ENCODE results near the gene EMC9. TPM values are rescaled to one million over a fixed set of nuclear protein-coding genes. Genes with fewer than 3 reads are reported as not detected.

The EMC9 gene
- total and polyA plus RNA-seq, 4 donors, result 4.6 to 29.4 (median 20.0) TPM

GRCh38 chr14:24164518-24164991 is 23.2 kb upstream of the EMC9 start:
- 90 to 97% methylated on average over 14 of the region's 14 CpGs for WGBS, 2 donors
- ATAC-seq (ENCODE audit: insufficient read depth, low FRiP score) (no peak), DNase-seq (peak in 1 of 3 donors; percentile 11)
- TF ChIP-seq, protein P1, sequence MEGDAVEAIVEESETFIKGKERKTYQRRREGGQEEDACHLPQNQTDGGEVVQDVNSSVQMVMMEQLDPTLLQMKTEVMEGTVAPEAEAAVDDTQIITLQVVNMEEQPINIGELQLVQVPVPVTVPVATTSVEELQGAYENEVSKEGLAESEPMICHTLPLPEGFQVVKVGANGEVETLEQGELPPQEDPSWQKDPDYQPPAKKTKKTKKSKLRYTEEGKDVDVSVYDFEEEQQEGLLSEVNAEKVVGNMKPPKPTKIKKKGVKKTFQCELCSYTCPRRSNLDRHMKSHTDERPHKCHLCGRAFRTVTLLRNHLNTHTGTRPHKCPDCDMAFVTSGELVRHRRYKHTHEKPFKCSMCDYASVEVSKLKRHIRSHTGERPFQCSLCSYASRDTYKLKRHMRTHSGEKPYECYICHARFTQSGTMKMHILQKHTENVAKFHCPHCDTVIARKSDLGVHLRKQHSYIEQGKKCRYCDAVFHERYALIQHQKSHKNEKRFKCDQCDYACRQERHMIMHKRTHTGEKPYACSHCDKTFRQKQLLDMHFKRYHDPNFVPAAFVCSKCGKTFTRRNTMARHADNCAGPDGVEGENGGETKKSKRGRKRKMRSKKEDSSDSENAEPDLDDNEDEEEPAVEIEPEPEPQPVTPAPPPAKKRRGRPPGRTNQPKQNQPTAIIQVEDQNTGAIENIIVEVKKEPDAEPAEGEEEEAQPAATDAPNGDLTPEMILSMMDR (IDR thresholded peaks at IDR 0.05; ENCODE audit: control extremely low read depth, extremely low read depth), result no peak
- Histone ChIP-seq H3K4me1 (ENCODE audit: control insufficient read depth in 5 of 5, insufficient read depth in 5 of 5, low read length in 5 of 5) (peaks cover 0 to 15% (median 8%) of the 10 kb centered on the region in 5 donors), H3K36me3 (ENCODE audit: control insufficient read depth in 4 of 4, insufficient read depth in 4 of 4, low read length in 4 of 4) (peaks cover 22 to 52% (median 41%) of the 10 kb centered on the region in 4 donors), H3K9me3 (ENCODE audit: control insufficient read depth in 4 of 4, insufficient read depth in 3 of 4, low read length in 3 of 4) (no peaks in the 10 kb centered on the region), H3K27me3 (ENCODE audit: control insufficient read depth in 3 of 3, insufficient read depth in 3 of 3, low read length in 2 of 3) (no peaks in the 10 kb centered on the region), H3K27ac (ENCODE audit: low read depth in 1 of 2, low read length in 1 of 2) (no peak overlapping the region), H3K4me3 (no peak overlapping the region), H3K9ac (ENCODE audit: insufficient read depth in 1 of 2, low read length in 2 of 2) (no peak overlapping the region)

GRCh38 chr14:24162093-24162492 is 20.7 kb upstream of the EMC9 start:
- H3K36me3 ChIP-seq (ENCODE audit: control insufficient read depth in 4 of 4, insufficient read depth in 4 of 4, low read length in 4 of 4), result peaks cover 25 to 59% (median 40%) of the 10 kb centered on the region in 4 donors
- no peaks in the 10 kb centered on the region for H3K27me3 ChIP-seq (ENCODE audit: control insufficient read depth in 3 of 3, insufficient read depth in 3 of 3, low read length in 2 of 3)
- H3K27ac ChIP-seq (ENCODE audit: low read depth in 1 of 2, low read length in 1 of 2), result peak overlapping the region; percentile 4 to 94
- TF ChIP-seq, protein P1 (IDR thresholded peaks at IDR 0.05; ENCODE audit: control extremely low read depth, extremely low read depth), result no peak
- peaks cover 0 to 15% (median 8%) of the 10 kb centered on the region in 5 donors for H3K4me1 ChIP-seq (ENCODE audit: control insufficient read depth in 5 of 5, insufficient read depth in 5 of 5, low read length in 5 of 5)
- H3K9ac ChIP-seq (ENCODE audit: insufficient read depth in 1 of 2, low read length in 2 of 2), result peak overlapping the region in 1 of 2 donors; percentile 92
- DNase-seq (no peak), ATAC-seq (ENCODE audit: insufficient read depth, low FRiP score) (no peak)
- H3K4me3 ChIP-seq, result peak overlapping the region; percentile 60
- WGBS, 2 donors, result 42 to 64% methylated on average over 8 of the region's 8 CpGs
- H3K9me3 ChIP-seq (ENCODE audit: control insufficient read depth in 4 of 4, insufficient read depth in 3 of 4, low read length in 3 of 4), result no peaks in the 10 kb centered on the region

DNA sequence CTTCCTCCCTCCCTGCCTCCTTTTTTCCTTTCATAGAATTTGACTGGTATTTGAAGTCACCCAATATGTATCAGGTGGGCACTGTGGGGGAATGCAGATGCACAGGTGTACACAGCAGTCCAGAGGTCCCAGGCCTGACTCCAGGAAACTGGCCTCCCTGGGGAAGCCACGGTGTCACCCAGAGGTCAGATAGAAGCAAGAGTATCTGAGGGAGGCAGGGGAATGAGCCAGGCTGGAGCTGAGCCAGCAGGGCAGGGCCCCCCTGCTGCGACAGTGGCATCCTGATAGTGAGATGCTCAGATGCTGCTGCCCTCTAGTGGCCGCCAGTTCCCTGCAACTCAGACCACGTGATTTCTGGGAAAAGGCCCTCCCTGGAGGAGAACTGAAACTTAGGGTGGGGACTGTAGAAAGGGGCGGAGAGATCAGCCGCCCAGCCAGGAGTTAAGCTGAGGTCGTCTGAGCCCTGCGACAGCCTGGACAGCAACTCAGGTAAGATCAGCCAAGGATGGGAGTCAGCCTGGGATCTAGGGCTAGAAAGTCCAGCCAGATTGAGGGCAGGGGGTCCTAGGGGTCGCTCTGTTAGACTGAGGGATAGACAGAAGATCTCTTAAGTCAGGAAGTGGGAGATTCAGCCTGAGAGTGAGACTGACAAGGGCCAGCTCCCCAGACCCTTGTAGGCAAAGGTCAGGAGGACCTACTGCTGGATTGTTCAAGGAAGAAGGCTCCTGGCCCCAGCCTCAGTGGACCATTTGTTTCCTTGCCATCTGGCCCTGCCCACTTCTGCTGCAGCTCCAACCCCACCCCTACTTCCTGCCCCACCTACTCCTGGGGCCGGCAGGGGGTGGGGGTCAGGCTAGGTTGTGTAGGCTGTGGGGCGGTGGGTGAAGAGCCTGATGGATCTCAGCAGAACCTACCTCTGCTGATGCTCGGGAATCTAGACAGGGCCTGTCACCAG is 19.7 kb upstream of the EMC9 start, which contains the start of gene IRF9:
TSS of gene IRF9 (plus strand) at position 416 of the 955 bp plus-strand sequence. CDS start 880 bp downstream, outside the sequence.
- H3K9ac ChIP-seq (ENCODE audit: insufficient read depth in 1 of 2, low read length in 2 of 2), result peak within 1 kb of the TSS; percentile 58 to 92
- H3K36me3 ChIP-seq (ENCODE audit: control insufficient read depth in 4 of 4, insufficient read depth in 4 of 4, low read length in 4 of 4), result peaks cover 20 to 58% (median 45%) of the 10 kb centered on the region in 4 donors
- peak within 1 kb of the TSS; percentile 60 for H3K4me3 ChIP-seq
- no peaks in the 10 kb centered on the region for H3K9me3 ChIP-seq (ENCODE audit: control insufficient read depth in 4 of 4, insufficient read depth in 3 of 4, low read length in 3 of 4)
- peaks cover 0 to 15% (median 8%) of the 10 kb centered on the region in 5 donors for H3K4me1 ChIP-seq (ENCODE audit: control insufficient read depth in 5 of 5, insufficient read depth in 5 of 5, low read length in 5 of 5)
- 0% methylated on average over 12 of the region's 12 CpGs for WGBS, 2 donors
- H3K27me3 ChIP-seq (ENCODE audit: control insufficient read depth in 3 of 3, insufficient read depth in 3 of 3, low read length in 2 of 3), result no peaks in the 10 kb centered on the region
- peak; percentile 96 to 97 (median 97) for DNase-seq
- TF ChIP-seq, protein P1 (IDR thresholded peaks at IDR 0.05; ENCODE audit: control extremely low read depth, extremely low read depth), result peak; percentile 89
- peak within 1 kb of the TSS; percentile 80 to 94 for H3K27ac ChIP-seq (ENCODE audit: low read depth in 1 of 2, low read length in 1 of 2)
- peak; percentile 91 for ATAC-seq (ENCODE audit: insufficient read depth, low FRiP score)
